ENCODE results near the gene CHD6.

CHD6 gene

GRCh38 chr20:41403604-41404003 is 214.6 kb downstream of the CHD6 start:
- TF ChIP-seq REST (IDR thresholded peaks at IDR 0.05; ENCODE audit: insufficient replicate concordance, low read depth), result no peak
- TF ChIP-seq SPI1 (IDR thresholded peaks at IDR 0.05; ENCODE audit: borderline replicate concordance, low read depth), result no peak
- TF ChIP-seq POLR2AphosphoS5 (IDR thresholded peaks at IDR 0.05; ENCODE audit: low read depth), result no peak
- Histone ChIP-seq H3K4me3 (replicated peaks; ENCODE audit: insufficient read depth, low read length) (no peak overlapping the region), H3K27ac (replicated peaks) (no peak overlapping the region), H3K27me3 (ENCODE audit: insufficient read depth, poor library complexity, severe bottlenecking) (no peaks in the 10 kb centered on the region)
- no peak for DNase-seq (ENCODE audit: low read depth in 1 of 2, low spot score in 1 of 2)

GRCh38 chr20:41398408-41398807 is 219.8 kb downstream of the CHD6 start:
- H3K27ac ChIP-seq (replicated peaks), result no peak overlapping the region
- no peak for DNase-seq (ENCODE audit: low read depth in 1 of 2, low spot score in 1 of 2)
- H3K27me3 ChIP-seq (ENCODE audit: insufficient read depth, poor library complexity, severe bottlenecking), result no peaks in the 10 kb centered on the region
- H3K4me3 ChIP-seq (replicated peaks; ENCODE audit: insufficient read depth, low read length), result no peak overlapping the region
- TF ChIP-seq GABPA (IDR thresholded peaks at IDR 0.05; ENCODE audit: low read depth) (no peak), POLR2AphosphoS5 (IDR thresholded peaks at IDR 0.05; ENCODE audit: low read depth) (no peak), SPI1 (IDR thresholded peaks at IDR 0.05; ENCODE audit: borderline replicate concordance, low read depth) (no peak), REST (IDR thresholded peaks at IDR 0.05; ENCODE audit: insufficient replicate concordance, low read depth) (no peak)
- TF ChIP-seq, protein P1, sequence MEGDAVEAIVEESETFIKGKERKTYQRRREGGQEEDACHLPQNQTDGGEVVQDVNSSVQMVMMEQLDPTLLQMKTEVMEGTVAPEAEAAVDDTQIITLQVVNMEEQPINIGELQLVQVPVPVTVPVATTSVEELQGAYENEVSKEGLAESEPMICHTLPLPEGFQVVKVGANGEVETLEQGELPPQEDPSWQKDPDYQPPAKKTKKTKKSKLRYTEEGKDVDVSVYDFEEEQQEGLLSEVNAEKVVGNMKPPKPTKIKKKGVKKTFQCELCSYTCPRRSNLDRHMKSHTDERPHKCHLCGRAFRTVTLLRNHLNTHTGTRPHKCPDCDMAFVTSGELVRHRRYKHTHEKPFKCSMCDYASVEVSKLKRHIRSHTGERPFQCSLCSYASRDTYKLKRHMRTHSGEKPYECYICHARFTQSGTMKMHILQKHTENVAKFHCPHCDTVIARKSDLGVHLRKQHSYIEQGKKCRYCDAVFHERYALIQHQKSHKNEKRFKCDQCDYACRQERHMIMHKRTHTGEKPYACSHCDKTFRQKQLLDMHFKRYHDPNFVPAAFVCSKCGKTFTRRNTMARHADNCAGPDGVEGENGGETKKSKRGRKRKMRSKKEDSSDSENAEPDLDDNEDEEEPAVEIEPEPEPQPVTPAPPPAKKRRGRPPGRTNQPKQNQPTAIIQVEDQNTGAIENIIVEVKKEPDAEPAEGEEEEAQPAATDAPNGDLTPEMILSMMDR (IDR thresholded peaks at IDR 0.05; ENCODE audit: insufficient read depth, low read length), result no peak

GRCh38 chr20:41395667-41396664 is 222.2 kb downstream of the CHD6 start:
- Histone ChIP-seq H3K27ac (replicated peaks) (no peak overlapping the region), H3K4me3 (replicated peaks; ENCODE audit: insufficient read depth, low read length) (no peak overlapping the region), H3K27me3 (ENCODE audit: insufficient read depth, poor library complexity, severe bottlenecking) (no peaks in the 10 kb centered on the region)
- no peak for DNase-seq (ENCODE audit: low read depth in 1 of 2, low spot score in 1 of 2)
- TF ChIP-seq POLR2AphosphoS5 (IDR thresholded peaks at IDR 0.05; ENCODE audit: low read depth) (no peak), GABPA (IDR thresholded peaks at IDR 0.05; ENCODE audit: low read depth) (no peak), SPI1 (IDR thresholded peaks at IDR 0.05; ENCODE audit: borderline replicate concordance, low read depth) (no peak), REST (IDR thresholded peaks at IDR 0.05; ENCODE audit: insufficient replicate concordance, low read depth) (no peak)
- TF ChIP-seq, protein P1 (IDR thresholded peaks at IDR 0.05; ENCODE audit: insufficient read depth, low read length), result no peak
